Hepatocyte (in vitro differentiated cells): ENCODE measurements around the gene ZNF865. TPM values are rescaled to one million over a fixed set of nuclear protein-coding genes. Genes with fewer than 3 reads are reported as not detected.

Experiments
- DNase-seq: peaks from one replicate; pipeline ENCODE4 v3.0.0-alpha.2; 2016; ENCODE audit warnings: low spot score
- H2AFZ ChIP-seq: fragments of 200-600 bp; sonication (generic); 2 replicates; pipeline ENCODE4 v1.6.0; 2016; ENCODE audit warnings: antibody characterized with exemption, mild to moderate bottlenecking
- H3K27ac ChIP-seq: fragments of 200-600 bp; sonication (generic); 2 replicates; pipeline ENCODE4 v1.5.1; 2016; ENCODE audit warnings: mild to moderate bottlenecking
- H3K27me3 ChIP-seq: fragments of 200-600 bp; sonication (generic); 2 replicates; pipeline ENCODE4 v1.6.1; 2016
- H3K36me3 ChIP-seq: fragments of 200-600 bp; sonication (generic); replicated peaks from 2 replicates; pipeline ENCODE4 v1.5.1; 2016; ENCODE audit warnings: low read depth; ENCODE audit not compliant: insufficient read depth
- H3K4me1 ChIP-seq: fragments of 200-600 bp; sonication (generic); 2 replicates; pipeline ENCODE4 v1.5.1; 2016; ENCODE audit warnings: mild to moderate bottlenecking, moderate library complexity; ENCODE audit not compliant: insufficient read depth
- H3K4me2 ChIP-seq: fragments of 200-600 bp; sonication (generic); 2 replicates; pipeline ENCODE4 v1.6.0; 2016
- H3K4me3 ChIP-seq: fragments of 200-600 bp; sonication (generic); 2 replicates; pipeline ENCODE4 v1.5.1; 2016; ENCODE audit warnings: mild to moderate bottlenecking
- H3K79me2 ChIP-seq: fragments of 200-600 bp; sonication (generic); 2 replicates; pipeline ENCODE4 v1.6.0; 2017; ENCODE audit warnings: mild to moderate bottlenecking
- H3K9me2 ChIP-seq: fragments of 200-600 bp; sonication (generic); replicated peaks from 2 replicates; pipeline ENCODE4 v1.6.0; 2017; ENCODE audit warnings: mild to moderate bottlenecking; ENCODE audit not compliant: insufficient read depth
- H3K9me3 ChIP-seq: fragments of 200-600 bp; sonication (generic); 2 replicates; pipeline ENCODE4 v1.5.1; 2016; ENCODE audit warnings: low read depth, mild to moderate bottlenecking
- H4K20me1 ChIP-seq: fragments of 200-600 bp; sonication (generic); 2 replicates; pipeline ENCODE4 v1.6.0; 2016; ENCODE audit warnings: mild to moderate bottlenecking; ENCODE audit not compliant: insufficient read depth, poor library complexity, severe bottlenecking
- EZH2 ChIP-seq: fragments of 200-600 bp; sonication (generic); IDR thresholded peaks from 2 replicates; pipeline ENCODE4 v1.6.1; 2016; ENCODE audit warnings: antibody characterized with exemption, mild to moderate bottlenecking, borderline replicate concordance
- EZH2phosphoT487 ChIP-seq: fragments of 200-600 bp; sonication (generic); IDR thresholded peaks from one replicate; pipeline ENCODE4 v1.6.1; 2018; ENCODE audit warnings: antibody characterized with exemption, mild to moderate bottlenecking, low read depth, moderate library complexity; ENCODE audit not compliant: unreplicated experiment, severe bottlenecking
- WGBS: methylation state at CpG from one replicate; pipeline ENCODE4 v1.1.6; 2016; ENCODE audit warnings: low lambda C conversion rate; ENCODE audit errors: missing lambda C conversion rate; 5-methylcytosine and 5-hydroxymethylcytosine counted together
- polyA plus RNA-seq: library from polyadenylated mRNA; unstranded; fragments of >200 nt; fragmentation: Nextera tagmentation; extraction: Ambion mirVana; gene quantifications from 2 replicates; pipeline ENCODE4 v1.2.1, GENCODE V29; 2016
- total RNA-seq: library from RNA; depleted of rRNA; stranded (reverse); fragments of >200 nt; gene quantifications from 2 replicates; pipeline ENCODE4 v1.2.3, GENCODE V29; 2014
- TF ChIP-seq, protein P1 (sequence below): fragments of 200-600 bp; sonication (generic); IDR thresholded peaks from 2 replicates; pipeline ENCODE4 v1.5.1; 2016; ENCODE audit warnings: antibody characterized with exemption, mild to moderate bottlenecking; ENCODE audit not compliant: poor library complexity

ZNF865 gene
- total and polyA plus RNA-seq, 2 experiments from 2014 or later = 1.7 to 3.0 TPM

DNA sequence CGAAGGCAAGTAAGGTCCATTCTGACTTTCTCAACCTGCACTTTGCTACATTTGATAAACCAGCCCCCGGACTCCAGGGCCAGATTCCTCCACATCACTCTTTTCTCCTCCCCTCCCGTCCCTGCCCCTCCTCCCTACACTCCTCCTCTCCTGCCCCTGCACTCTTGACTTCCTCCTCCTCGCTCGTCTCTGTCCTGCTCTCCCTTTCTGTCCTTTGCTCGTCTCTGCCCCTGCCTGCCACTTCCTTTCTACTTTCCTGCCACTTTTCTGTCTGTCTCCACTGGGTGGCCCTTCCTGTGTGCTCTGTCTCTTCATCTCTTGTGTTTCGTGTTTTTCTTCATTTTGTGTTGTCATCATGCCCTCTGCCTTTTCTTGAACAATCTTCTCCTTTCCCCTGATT lies 56.4 kb downstream of the ZNF865 start:
- DNase-seq = no peak
- peaks cover 18% of the 10 kb centered on the region for H3K4me1 ChIP-seq
- H3K4me3 ChIP-seq = no peak overlapping the region
- H3K27me3 ChIP-seq = no peaks in the 10 kb centered on the region
- H3K9me2 ChIP-seq = no peaks in the 10 kb centered on the region
- H3K4me2 ChIP-seq = no peak overlapping the region
- TF ChIP-seq EZH2 (no peak), EZH2phosphoT487 (no peak)
- TF ChIP-seq, protein P1, sequence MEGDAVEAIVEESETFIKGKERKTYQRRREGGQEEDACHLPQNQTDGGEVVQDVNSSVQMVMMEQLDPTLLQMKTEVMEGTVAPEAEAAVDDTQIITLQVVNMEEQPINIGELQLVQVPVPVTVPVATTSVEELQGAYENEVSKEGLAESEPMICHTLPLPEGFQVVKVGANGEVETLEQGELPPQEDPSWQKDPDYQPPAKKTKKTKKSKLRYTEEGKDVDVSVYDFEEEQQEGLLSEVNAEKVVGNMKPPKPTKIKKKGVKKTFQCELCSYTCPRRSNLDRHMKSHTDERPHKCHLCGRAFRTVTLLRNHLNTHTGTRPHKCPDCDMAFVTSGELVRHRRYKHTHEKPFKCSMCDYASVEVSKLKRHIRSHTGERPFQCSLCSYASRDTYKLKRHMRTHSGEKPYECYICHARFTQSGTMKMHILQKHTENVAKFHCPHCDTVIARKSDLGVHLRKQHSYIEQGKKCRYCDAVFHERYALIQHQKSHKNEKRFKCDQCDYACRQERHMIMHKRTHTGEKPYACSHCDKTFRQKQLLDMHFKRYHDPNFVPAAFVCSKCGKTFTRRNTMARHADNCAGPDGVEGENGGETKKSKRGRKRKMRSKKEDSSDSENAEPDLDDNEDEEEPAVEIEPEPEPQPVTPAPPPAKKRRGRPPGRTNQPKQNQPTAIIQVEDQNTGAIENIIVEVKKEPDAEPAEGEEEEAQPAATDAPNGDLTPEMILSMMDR = no peak
- 91% methylated on average over 5 of the region's 7 CpGs for WGBS
- peaks cover 5% of the 10 kb centered on the region for H3K36me3 ChIP-seq
- H3K27ac ChIP-seq = no peak overlapping the region
- H3K79me2 ChIP-seq = peaks cover 90% of the 10 kb centered on the region
- H4K20me1 ChIP-seq = peaks cover 77% of the 10 kb centered on the region
- H2AFZ ChIP-seq = no peak overlapping the region
- H3K9me3 ChIP-seq = no peaks in the 10 kb centered on the region

- Histone ChIP-seq H3K9me2 (no peaks in the 10 kb centered on the region), H3K4me1 (peaks cover 15% of the 10 kb centered on the region), H3K36me3 (peaks cover 5% of the 10 kb centered on the region), H3K4me3 (no peak overlapping the region), H3K4me2 (no peak overlapping the region), H3K27me3 (no peaks in the 10 kb centered on the region), H3K27ac (no peak overlapping the region), H4K20me1 (peaks cover 73% of the 10 kb centered on the region), H3K79me2 (peaks cover 88% of the 10 kb centered on the region), H3K9me3 (no peaks in the 10 kb centered on the region), H2AFZ (no peak overlapping the region)
- no peak for DNase-seq
- no peak for TF ChIP-seq EZH2
- TF ChIP-seq, protein P1 = no peak
- no peak for TF ChIP-seq EZH2phosphoT487
- 97% methylated on average over 19 of the region's 20 CpGs for WGBS
Measured at GRCh38 chr19:55663846-55664536, 58.5 kb downstream of the ZNF865 start.

- no peak overlapping the region for H3K4me2 ChIP-seq
- no peaks in the 10 kb centered on the region for H3K27me3 ChIP-seq
- H3K79me2 ChIP-seq = peaks cover 86% of the 10 kb centered on the region
- H3K9me3 ChIP-seq = no peaks in the 10 kb centered on the region
- H2AFZ ChIP-seq = no peak overlapping the region
- peak overlapping the region; percentile 65 for H3K27ac ChIP-seq
- peaks cover 15% of the 10 kb centered on the region for H3K4me1 ChIP-seq
- peaks cover 78% of the 10 kb centered on the region for H4K20me1 ChIP-seq
- no peak overlapping the region for H3K4me3 ChIP-seq
- TF ChIP-seq, protein P1 = no peak
- no peak for TF ChIP-seq EZH2phosphoT487
- peaks cover 5% of the 10 kb centered on the region for H3K36me3 ChIP-seq
- no peaks in the 10 kb centered on the region for H3K9me2 ChIP-seq
- DNase-seq = no peak
- WGBS = 94% methylated on average over 12 of the region's 12 CpGs
Measured at GRCh38 chr19:55666343-55667005, 61.0 kb downstream of the ZNF865 start.

Other genes with a start within 250 kb of the ZNF865 start
- not detected in 2 replicates for gene GARIN5B, start 242.4 kb upstream of the ZNF865 start, total RNA-seq
- 0.18 TPM in 1 of 2 replicates, not detected in the other for gene GARIN5B, start 242.4 kb upstream of the ZNF865 start, polyA plus RNA-seq
- gene IL11, start 235.2 kb upstream of the ZNF865 start, total RNA-seq = 1.4 and 4.4 TPM in 2 replicates
- gene IL11, start 235.2 kb upstream of the ZNF865 start, polyA plus RNA-seq = 6.6 and 8.5 TPM in 2 replicates
- not detected in 2 replicates for gene TMEM190, start 228.8 kb upstream of the ZNF865 start, total RNA-seq
- 6.6 and 13.0 TPM in 2 replicates for gene TMEM190, start 228.8 kb upstream of the ZNF865 start, polyA plus RNA-seq
- gene TMEM238, start 221.4 kb upstream of the ZNF865 start, total RNA-seq = 1.8 and 9.1 TPM in 2 replicates
- 29.6 and 39.2 TPM in 2 replicates for gene TMEM238, start 221.4 kb upstream of the ZNF865 start, polyA plus RNA-seq
- gene RPL28, start 219.7 kb upstream of the ZNF865 start, total RNA-seq = 604 and 984 TPM in 2 replicates
- 410 and 437 TPM in 2 replicates for gene RPL28, start 219.7 kb upstream of the ZNF865 start, polyA plus RNA-seq
- 18.5 and 20.4 TPM in 2 replicates for gene UBE2S, start 197.9 kb upstream of the ZNF865 start, total RNA-seq
- gene UBE2S, start 197.9 kb upstream of the ZNF865 start, polyA plus RNA-seq = 105 and 116 TPM in 2 replicates
- not detected in 2 replicates for gene SHISA7, start 162.3 kb upstream of the ZNF865 start, total RNA-seq
- gene SHISA7, start 162.3 kb upstream of the ZNF865 start, polyA plus RNA-seq = not detected in 2 replicates
- 79.3 and 90.4 TPM in 2 replicates for gene ISOC2, start 144.0 kb upstream of the ZNF865 start, total RNA-seq
- gene ISOC2, start 144.0 kb upstream of the ZNF865 start, polyA plus RNA-seq = 64.2 and 72.2 TPM in 2 replicates
- gene C19orf85, start 140.9 kb upstream of the ZNF865 start, total RNA-seq = not detected in 2 replicates
- not detected in 2 replicates for gene C19orf85, start 140.9 kb upstream of the ZNF865 start, polyA plus RNA-seq
- gene ZNF628, start 129.0 kb upstream of the ZNF865 start, total RNA-seq = 2.2 and 4.7 TPM in 2 replicates
- 1.0 and 1.2 TPM in 2 replicates for gene ZNF628, start 129.0 kb upstream of the ZNF865 start, polyA plus RNA-seq
- 14.0 and 22.3 TPM in 2 replicates for gene NAT14, start 120.5 kb upstream of the ZNF865 start, total RNA-seq
- 40.3 and 43.6 TPM in 2 replicates for gene NAT14, start 120.5 kb upstream of the ZNF865 start, polyA plus RNA-seq
- 0.04 and 0.80 TPM in 2 replicates for gene SSC5D, start 117.2 kb upstream of the ZNF865 start, total RNA-seq
- 3.2 and 5.1 TPM in 2 replicates for gene SSC5D, start 117.2 kb upstream of the ZNF865 start, polyA plus RNA-seq
- gene SBK2, start 68.5 kb upstream of the ZNF865 start, total RNA-seq = 0.28 and 0.30 TPM in 2 replicates
- 0.33 and 0.51 TPM in 2 replicates for gene SBK2, start 68.5 kb upstream of the ZNF865 start, polyA plus RNA-seq
- 0.57 TPM in 1 of 2 replicates, not detected in the other for gene SBK3, start 60.1 kb upstream of the ZNF865 start, total RNA-seq
- gene SBK3, start 60.1 kb upstream of the ZNF865 start, polyA plus RNA-seq = 0.92 TPM in 1 of 2 replicates, not detected in the other
- 4.1 and 5.1 TPM in 2 replicates for gene ZNF579, start 24.8 kb upstream of the ZNF865 start, total RNA-seq
- gene ZNF579, start 24.8 kb upstream of the ZNF865 start, polyA plus RNA-seq = 14.8 and 21.7 TPM in 2 replicates
- gene FIZ1, start 6.1 kb upstream of the ZNF865 start, total RNA-seq = 3.8 and 5.6 TPM in 2 replicates
- gene FIZ1, start 6.1 kb upstream of the ZNF865 start, polyA plus RNA-seq = 14.0 and 16.4 TPM in 2 replicates
- gene ZNF524, start 5.4 kb upstream of the ZNF865 start, total RNA-seq = 8.4 and 12.4 TPM in 2 replicates
- 18.5 and 19.5 TPM in 2 replicates for gene ZNF524, start 5.4 kb upstream of the ZNF865 start, polyA plus RNA-seq
- gene ZNF784, start 18.9 kb downstream of the ZNF865 start, total RNA-seq = 6.7 and 7.2 TPM in 2 replicates
- gene ZNF784, start 18.9 kb downstream of the ZNF865 start, polyA plus RNA-seq = 5.5 and 10.0 TPM in 2 replicates
- 6.1 and 10.1 TPM in 2 replicates for gene ZNF580, start 35.4 kb downstream of the ZNF865 start, total RNA-seq
- 53.8 and 71.5 TPM in 2 replicates for gene ZNF580, start 35.4 kb downstream of the ZNF865 start, polyA plus RNA-seq
- gene ZNF581, start 38.0 kb downstream of the ZNF865 start, total RNA-seq = 12.2 and 17.3 TPM in 2 replicates
- 14.2 and 22.5 TPM in 2 replicates for gene ZNF581, start 38.0 kb downstream of the ZNF865 start, polyA plus RNA-seq
- gene CCDC106, start 42.6 kb downstream of the ZNF865 start, total RNA-seq = 13.0 and 18.3 TPM in 2 replicates
- gene CCDC106, start 42.6 kb downstream of the ZNF865 start, polyA plus RNA-seq = 30.5 and 31.7 TPM in 2 replicates
- gene U2AF2, start 49.4 kb downstream of the ZNF865 start, total RNA-seq = 94.6 and 99.6 TPM in 2 replicates
- gene U2AF2, start 49.4 kb downstream of the ZNF865 start, polyA plus RNA-seq = 16.1 and 18.0 TPM in 2 replicates
- 40.2 and 74.8 TPM in 2 replicates for gene EPN1, start 69.6 kb downstream of the ZNF865 start, total RNA-seq
- gene EPN1, start 69.6 kb downstream of the ZNF865 start, polyA plus RNA-seq = 154 and 165 TPM in 2 replicates
- not detected in 2 replicates for gene NLRP9, start 132.8 kb downstream of the ZNF865 start, total RNA-seq
- not detected in 2 replicates for gene NLRP9, start 132.8 kb downstream of the ZNF865 start, polyA plus RNA-seq
- not detected in 2 replicates for gene RFPL4A, start 153.4 kb downstream of the ZNF865 start, total RNA-seq
- gene RFPL4A, start 153.4 kb downstream of the ZNF865 start, polyA plus RNA-seq = not detected in 2 replicates
- gene RFPL4AL1, start 163.5 kb downstream of the ZNF865 start, total RNA-seq = not detected in 2 replicates
- gene RFPL4AL1, start 163.5 kb downstream of the ZNF865 start, polyA plus RNA-seq = not detected in 2 replicates
- gene NLRP11, start 226.4 kb downstream of the ZNF865 start, total RNA-seq = not detected in 2 replicates
- not detected in 2 replicates for gene NLRP11, start 226.4 kb downstream of the ZNF865 start, polyA plus RNA-seq
- not detected in 2 replicates for gene NLRP4, start 230.9 kb downstream of the ZNF865 start, total RNA-seq
- not detected in 2 replicates for gene NLRP4, start 230.9 kb downstream of the ZNF865 start, polyA plus RNA-seq